ENCODE data around the gene SMIM21.

SMIM21 gene

DNA sequence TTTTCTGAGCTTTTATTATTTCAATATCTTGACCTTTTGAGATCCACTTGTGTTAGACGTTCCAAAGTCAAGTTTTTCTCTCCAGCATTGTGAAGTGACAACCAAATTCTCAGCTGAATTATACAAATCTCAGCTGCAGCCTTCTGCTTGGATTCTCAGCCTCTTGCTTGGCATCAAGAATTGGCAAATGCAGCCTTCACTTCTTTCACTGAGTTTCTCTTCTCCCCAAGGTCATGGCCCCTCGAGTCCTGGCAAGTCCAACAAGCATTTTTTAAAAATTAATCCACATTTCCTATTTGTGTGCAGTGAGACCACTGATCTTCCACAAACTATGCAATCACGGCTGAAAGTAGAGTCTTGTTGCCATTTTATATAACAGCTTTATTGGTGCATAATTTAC is 23.4 kb upstream of the SMIM21 start:
- Histone ChIP-seq H3K4me2 (ENCODE audit: low read depth, low read length) (no peak overlapping the region), H2AFZ (ENCODE audit: low read length) (no peak overlapping the region), H3K9me2 (replicated peaks; ENCODE audit: insufficient read depth, low read length) (no peaks in the 10 kb centered on the region), H3K36me3 (replicated peaks; ENCODE audit: insufficient read depth, low read length) (no peaks in the 10 kb centered on the region), H3K4me3 (ENCODE audit: low read length) (no peak overlapping the region), H3K27me3 (replicated peaks; ENCODE audit: insufficient read depth, low read length) (no peaks in the 10 kb centered on the region), H4K20me1 (ENCODE audit: insufficient read depth, low read length) (no peaks in the 10 kb centered on the region), H3K4me1 (ENCODE audit: low read length) (no peaks in the 10 kb centered on the region), H3K79me2 (ENCODE audit: low read length) (no peaks in the 10 kb centered on the region), H3K27ac (ENCODE audit: low read length) (no peak overlapping the region), H3K9me3 (replicated peaks; ENCODE audit: insufficient read depth, low read length) (no peaks in the 10 kb centered on the region), H3F3A (ENCODE audit: insufficient read depth, low read length) (no peaks in the 10 kb centered on the region), H3K9ac (ENCODE audit: low read length) (no peak overlapping the region)
- TF ChIP-seq EZH2 (optimal IDR thresholded peaks at IDR 0.05; ENCODE audit: low read depth, low read length) (no peak), EZH2phosphoT487 (IDR thresholded peaks at IDR 0.05; ENCODE audit: low read length) (no peak)
- TF ChIP-seq, protein P1, sequence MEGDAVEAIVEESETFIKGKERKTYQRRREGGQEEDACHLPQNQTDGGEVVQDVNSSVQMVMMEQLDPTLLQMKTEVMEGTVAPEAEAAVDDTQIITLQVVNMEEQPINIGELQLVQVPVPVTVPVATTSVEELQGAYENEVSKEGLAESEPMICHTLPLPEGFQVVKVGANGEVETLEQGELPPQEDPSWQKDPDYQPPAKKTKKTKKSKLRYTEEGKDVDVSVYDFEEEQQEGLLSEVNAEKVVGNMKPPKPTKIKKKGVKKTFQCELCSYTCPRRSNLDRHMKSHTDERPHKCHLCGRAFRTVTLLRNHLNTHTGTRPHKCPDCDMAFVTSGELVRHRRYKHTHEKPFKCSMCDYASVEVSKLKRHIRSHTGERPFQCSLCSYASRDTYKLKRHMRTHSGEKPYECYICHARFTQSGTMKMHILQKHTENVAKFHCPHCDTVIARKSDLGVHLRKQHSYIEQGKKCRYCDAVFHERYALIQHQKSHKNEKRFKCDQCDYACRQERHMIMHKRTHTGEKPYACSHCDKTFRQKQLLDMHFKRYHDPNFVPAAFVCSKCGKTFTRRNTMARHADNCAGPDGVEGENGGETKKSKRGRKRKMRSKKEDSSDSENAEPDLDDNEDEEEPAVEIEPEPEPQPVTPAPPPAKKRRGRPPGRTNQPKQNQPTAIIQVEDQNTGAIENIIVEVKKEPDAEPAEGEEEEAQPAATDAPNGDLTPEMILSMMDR (IDR thresholded peaks at IDR 0.05; ENCODE audit: low read length) = no peak
- DNase-seq = no peak

GRCh38 chr18:75441896-75442295 is 14.4 kb upstream of the SMIM21 start:
- Histone ChIP-seq H3K4me3 (ENCODE audit: low read length) (no peak overlapping the region), H3K36me3 (replicated peaks; ENCODE audit: insufficient read depth, low read length) (no peaks in the 10 kb centered on the region), H3K79me2 (ENCODE audit: low read length) (no peaks in the 10 kb centered on the region), H3K9ac (ENCODE audit: low read length) (no peak overlapping the region), H4K20me1 (ENCODE audit: insufficient read depth, low read length) (no peaks in the 10 kb centered on the region), H3K4me1 (ENCODE audit: low read length) (no peaks in the 10 kb centered on the region), H3K27me3 (replicated peaks; ENCODE audit: insufficient read depth, low read length) (no peaks in the 10 kb centered on the region), H3K9me2 (replicated peaks; ENCODE audit: insufficient read depth, low read length) (no peaks in the 10 kb centered on the region), H3K9me3 (replicated peaks; ENCODE audit: insufficient read depth, low read length) (no peaks in the 10 kb centered on the region), H3K4me2 (ENCODE audit: low read depth, low read length) (no peak overlapping the region), H3F3A (ENCODE audit: insufficient read depth, low read length) (no peaks in the 10 kb centered on the region), H3K27ac (ENCODE audit: low read length) (no peak overlapping the region), H2AFZ (ENCODE audit: low read length) (no peak overlapping the region)
- TF ChIP-seq EZH2phosphoT487 (IDR thresholded peaks at IDR 0.05; ENCODE audit: low read length) = no peak
- TF ChIP-seq, protein P1 (IDR thresholded peaks at IDR 0.05; ENCODE audit: low read length) = no peak
- no peak for TF ChIP-seq EZH2 (optimal IDR thresholded peaks at IDR 0.05; ENCODE audit: low read depth, low read length)
- DNase-seq = no peak

GRCh38 chr18:75439348-75439747 is 11.8 kb upstream of the SMIM21 start:
- H3F3A ChIP-seq (ENCODE audit: insufficient read depth, low read length) = no peaks in the 10 kb centered on the region
- no peaks in the 10 kb centered on the region for H3K9me2 ChIP-seq (replicated peaks; ENCODE audit: insufficient read depth, low read length)
- DNase-seq = no peak
- H3K4me3 ChIP-seq (ENCODE audit: low read length) = no peak overlapping the region
- no peaks in the 10 kb centered on the region for H3K36me3 ChIP-seq (replicated peaks; ENCODE audit: insufficient read depth, low read length)
- no peak overlapping the region for H2AFZ ChIP-seq (ENCODE audit: low read length)
- H3K27ac ChIP-seq (ENCODE audit: low read length) = no peak overlapping the region
- no peak overlapping the region for H3K4me2 ChIP-seq (ENCODE audit: low read depth, low read length)
- H3K27me3 ChIP-seq (replicated peaks; ENCODE audit: insufficient read depth, low read length) = no peaks in the 10 kb centered on the region
- H3K4me1 ChIP-seq (ENCODE audit: low read length) = no peaks in the 10 kb centered on the region
- H3K9me3 ChIP-seq (replicated peaks; ENCODE audit: insufficient read depth, low read length) = no peaks in the 10 kb centered on the region
- no peak overlapping the region for H3K9ac ChIP-seq (ENCODE audit: low read length)
- no peaks in the 10 kb centered on the region for H3K79me2 ChIP-seq (ENCODE audit: low read length)
- TF ChIP-seq EZH2 (optimal IDR thresholded peaks at IDR 0.05; ENCODE audit: low read depth, low read length) (no peak), EZH2phosphoT487 (IDR thresholded peaks at IDR 0.05; ENCODE audit: low read length) (no peak)
- TF ChIP-seq, protein P1 (IDR thresholded peaks at IDR 0.05; ENCODE audit: low read length) = no peak
- no peaks in the 10 kb centered on the region for H4K20me1 ChIP-seq (ENCODE audit: insufficient read depth, low read length)
